DOHH2 (cell line): ENCODE results near the gene CAPZB.

Experiments
- H3F3A ChIP-seq: fragments of 200-600 bp; sonication (generic), shearing (Covaris generic); 2 replicates; pipeline ENCODE4 v1.6.0; 2016; ENCODE audit warnings: antibody characterized with exemption, mild to moderate bottlenecking; ENCODE audit not compliant: control insufficient read depth, insufficient read depth
- H3K27ac ChIP-seq: fragments of 200-600 bp; sonication (generic); 2 replicates; pipeline ENCODE4 v1.5.1; 2014; ENCODE audit warnings: low read depth, mild to moderate bottlenecking, low read length, moderate library complexity
- H3K27me3 ChIP-seq: fragments of 200-600 bp; sonication (generic); 2 replicates; pipeline ENCODE4 v1.6.1; 2014; ENCODE audit warnings: mild to moderate bottlenecking, low read length, mixed read lengths; ENCODE audit not compliant: control insufficient read depth
- H3K36me3 ChIP-seq: fragments of 200-600 bp; sonication (generic); 2 replicates; pipeline ENCODE4 v1.6.1; 2014; ENCODE audit warnings: mild to moderate bottlenecking, low read length, moderate library complexity, mixed read lengths; ENCODE audit not compliant: control insufficient read depth
- H3K4me1 ChIP-seq: fragments of 200-600 bp; sonication (generic); 2 replicates; pipeline ENCODE4 v1.6.1; 2014; ENCODE audit warnings: mild to moderate bottlenecking, low read length, mixed read lengths; ENCODE audit not compliant: control insufficient read depth
- H3K4me2 ChIP-seq: fragments of 200-600 bp; sonication (generic); 2 replicates; pipeline ENCODE4 v1.6.0; 2014; ENCODE audit warnings: mild to moderate bottlenecking, low read length, moderate library complexity
- H3K4me3 ChIP-seq: fragments of 200-600 bp; sonication (generic); 2 replicates; pipeline ENCODE4 v1.5.1; 2014; ENCODE audit warnings: mild to moderate bottlenecking, low read length, mixed read lengths
- H3K79me2 ChIP-seq: fragments of 200-600 bp; sonication (generic); 2 replicates; pipeline ENCODE4 v1.6.1; 2014; ENCODE audit warnings: mild to moderate bottlenecking, low read length, mixed read lengths; ENCODE audit not compliant: control insufficient read depth
- H3K9me2 ChIP-seq: fragments of 200-600 bp; sonication (generic); replicated peaks from 2 replicates; pipeline ENCODE4 v1.6.1; 2014; ENCODE audit warnings: mild to moderate bottlenecking, low read length, mixed read lengths; ENCODE audit not compliant: control insufficient read depth
- H3K9me3 ChIP-seq: fragments of 200-600 bp; sonication (generic); 2 replicates; pipeline ENCODE4 v1.6.1; 2014; ENCODE audit warnings: antibody characterized with exemption, low read length, mixed read lengths; ENCODE audit not compliant: control insufficient read depth, insufficient read depth
- H4K20me1 ChIP-seq: fragments of 200-600 bp; sonication (generic); 2 replicates; pipeline ENCODE4 v1.6.0; 2014; ENCODE audit warnings: low read depth, mild to moderate bottlenecking, antibody characterized with exemption, low read length, moderate library complexity; ENCODE audit not compliant: control insufficient read depth, insufficient read depth
- CTCF ChIP-seq: fragments of 200-600 bp; sonication (generic); IDR thresholded peaks from one replicate; pipeline ENCODE4 v1.5.1; 2014; ENCODE audit warnings: antibody characterized with exemption, mild to moderate bottlenecking, low read depth, low read length; ENCODE audit not compliant: poor library complexity, severe bottlenecking
- EZH2phosphoT487 ChIP-seq: fragments of 200-600 bp; sonication (generic); IDR thresholded peaks from 2 replicates; pipeline ENCODE4 v1.6.1; 2017; ENCODE audit warnings: borderline replicate concordance, mild to moderate bottlenecking, antibody characterized with exemption, low read length, moderate library complexity, mixed read lengths

The CAPZB gene

GRCh38 chr1:19448491-19449439, 36.6 kb downstream of the CAPZB start:
- TF ChIP-seq CTCF, result no peak
- TF ChIP-seq EZH2phosphoT487, result no peak
- Histone ChIP-seq H3K9me3 (no peaks in the 10 kb centered on the region), H3F3A (0 out of 2 replicates have a peak, but pooled peaks cover 2% of the 10 kb centered on the region), H3K27me3 (no peaks in the 10 kb centered on the region), H3K4me1 (peaks cover 30% of the 10 kb centered on the region), H3K4me2 (no peak overlapping the region), H3K9me2 (no peaks in the 10 kb centered on the region), H3K27ac (no peak overlapping the region), H3K36me3 (peaks cover 4% of the 10 kb centered on the region; the same call in 1 of the 2 replicates), H3K79me2 (peaks cover 90% of the 10 kb centered on the region), H3K4me3 (no peak overlapping the region), H4K20me1 (peaks cover 32% of the 10 kb centered on the region; the same call in 1 of the 2 replicates)

- Histone ChIP-seq H3K9me3 (no peaks in the 10 kb centered on the region), H3K27ac (no peak overlapping the region), H3K36me3 (peaks cover 4% of the 10 kb centered on the region; the same call in 1 of the 2 replicates), H3K79me2 (peaks cover 88% of the 10 kb centered on the region), H3K9me2 (no peaks in the 10 kb centered on the region), H4K20me1 (peaks cover 27% of the 10 kb centered on the region; the same call in 1 of the 2 replicates), H3K4me3 (no peak overlapping the region), H3K4me2 (no peak overlapping the region), H3F3A (0 out of 2 replicates have a peak, but pooled peaks cover 2% of the 10 kb centered on the region), H3K4me1 (peaks cover 28% of the 10 kb centered on the region), H3K27me3 (no peaks in the 10 kb centered on the region)
- no peak for TF ChIP-seq EZH2phosphoT487
- no peak for TF ChIP-seq CTCF
Measured at GRCh38 chr1:19447550-19447949, 37.8 kb downstream of the CAPZB start.

- no peaks in the 10 kb centered on the region for H3K9me2 ChIP-seq
- H3K79me2 ChIP-seq, result peaks cover 85% of the 10 kb centered on the region
- peak overlapping the region; percentile 56 for H3K4me2 ChIP-seq
- peaks cover 20% of the 10 kb centered on the region; the same call in 1 of the 2 replicates for H4K20me1 ChIP-seq
- H3K9me3 ChIP-seq, result no peaks in the 10 kb centered on the region
- no peak for TF ChIP-seq EZH2phosphoT487
- peak; percentile 25 for TF ChIP-seq CTCF
- H3K27me3 ChIP-seq, result no peaks in the 10 kb centered on the region
- H3K27ac ChIP-seq, result no peak overlapping the region
- peaks cover 28% of the 10 kb centered on the region for H3K4me1 ChIP-seq
- H3K36me3 ChIP-seq, result peaks cover 4% of the 10 kb centered on the region; the same call in 1 of the 2 replicates
- H3F3A ChIP-seq, result 0 out of 2 replicates have a peak, but pooled peaks cover 2% of the 10 kb centered on the region
- peak overlapping the region; percentile 29 for H3K4me3 ChIP-seq
Measured at GRCh38 chr1:19445417-19446342, 39.7 kb downstream of the CAPZB start.
